HEK293 (cell line): Measurements from ENCODE around the gene RBM19.
A peak's percentile ranks its signal among the peaks of the same experiment; 100 is the strongest.

Source experiments
- CTCF ChIA-PET: fragments of 350-600 bp; formaldehyde crosslinking; extraction: SDS; loops from one replicate; lab custom pipeline; 2021; ENCODE audit warnings: antibody characterized with exemption; lab: Yijun Ruan, JAX
- POLR2A ChIA-PET: fragments of 300-600 bp; formaldehyde crosslinking; extraction: SDS; loops from one replicate; lab custom pipeline; 2020; ENCODE audit warnings: antibody characterized with exemption, inconsistent platforms; lab: Yijun Ruan, JAX
- H3K27ac ChIP-seq: fragments of 200-500 bp; sonication (Bioruptor generic); 2 replicates; pipeline ENCODE4 v1.5.1; 2014; ENCODE audit warnings: low read depth, low read length, control low read depth, inconsistent platforms; ENCODE audit errors: extremely low read depth
- H3K36me3 ChIP-seq, 2 experiments: fragments of 200-500 bp in 1 of 2; sonication (Bioruptor generic) in 1 of 2; 1 replicate in 1 of 2; 2 replicates in 1 of 2; pipeline ENCODE4 v1.5.1; 2014 to 2017; ENCODE audit warnings: inconsistent platforms in 2 of 2, low read length in 2 of 2; ENCODE audit not compliant: control insufficient read depth in 2 of 2, insufficient read depth in 1 of 2
- H3K4me1 ChIP-seq: fragments of 200-500 bp; sonication (Bioruptor generic); 2 replicates; pipeline ENCODE4 v1.5.1; 2014; ENCODE audit warnings: mild to moderate bottlenecking, low read length, inconsistent platforms; ENCODE audit not compliant: control insufficient read depth, insufficient read depth
- H3K4me3 ChIP-seq: 2 replicates; pipeline ENCODE4 v1.5.1; 2011; ENCODE audit warnings: low read depth, mild to moderate bottlenecking, control low read depth, low read length, moderate library complexity
- H3K9me3 ChIP-seq: fragments of 200-500 bp; sonication (Bioruptor generic); 2 replicates; pipeline ENCODE4 v1.5.1; 2014; ENCODE audit warnings: low read depth, low read length, inconsistent platforms; ENCODE audit not compliant: control insufficient read depth, insufficient read depth
- EGR2 ChIP-seq: fragments of 450-650 bp; formaldehyde crosslinking; IDR thresholded peaks from 2 replicates; pipeline ENCODE4 v1.5.1; 2016; ENCODE audit warnings: low read depth, missing biosample characterization, missing genetic modification characterization
- FEZF1 ChIP-seq: fragments of 450-650 bp; formaldehyde crosslinking; IDR thresholded peaks from 2 replicates; pipeline ENCODE4 v1.5.1; 2016; ENCODE audit warnings: missing biosample characterization, missing genetic modification characterization
- HIC1 ChIP-seq: fragments of 450-650 bp; formaldehyde crosslinking; IDR thresholded peaks from 2 replicates; pipeline ENCODE4 v1.5.1; 2016; ENCODE audit warnings: missing biosample characterization, missing genetic modification characterization
- HOXA7 ChIP-seq: sonication (generic); formaldehyde crosslinking; IDR thresholded peaks from 2 replicates; pipeline ENCODE4 v1.8.1; 2022; ENCODE audit warnings: missing genetic modification reagents, borderline replicate concordance
- IKZF3 ChIP-seq: fragments of 450-650 bp; IDR thresholded peaks from 2 replicates; pipeline ENCODE4 v1.5.0; 2018; ENCODE audit warnings: missing biosample characterization, mild to moderate bottlenecking, missing genetic modification characterization, moderate library complexity
- PATZ1 ChIP-seq: fragments of 450-650 bp; formaldehyde crosslinking; IDR thresholded peaks from 2 replicates; pipeline ENCODE4 v1.5.1; 2016; ENCODE audit warnings: missing biosample characterization, missing genetic modification characterization
- ZFHX2 ChIP-seq: fragments of 450-650 bp; formaldehyde crosslinking; conservative IDR thresholded peaks from 2 replicates; pipeline ENCODE4 v1.5.1; 2016; ENCODE audit warnings: missing biosample characterization, missing genetic modification characterization
- ZIC2 ChIP-seq: fragments of 450-650 bp; formaldehyde crosslinking; IDR thresholded peaks from 2 replicates; pipeline ENCODE4 v1.5.1; 2016; ENCODE audit warnings: missing biosample characterization, missing genetic modification characterization
- ZNF24 ChIP-seq: fragments of 450-650 bp; formaldehyde crosslinking; IDR thresholded peaks from 2 replicates; pipeline ENCODE4 v1.5.1; 2016; ENCODE audit warnings: missing biosample characterization, missing genetic modification characterization
- ZNF48 ChIP-seq: fragments of 450-650 bp; formaldehyde crosslinking; IDR thresholded peaks from 2 replicates; pipeline ENCODE4 v1.5.1; 2016; ENCODE audit warnings: missing biosample characterization, missing genetic modification characterization
- ZNF488 ChIP-seq: fragments of 450-650 bp; formaldehyde crosslinking; IDR thresholded peaks from 2 replicates; pipeline ENCODE4 v1.5.1; 2016; ENCODE audit warnings: missing biosample characterization, missing genetic modification characterization
- ZNF510 ChIP-seq: fragments of 450-650 bp; formaldehyde crosslinking; IDR thresholded peaks from 2 replicates; pipeline ENCODE4 v1.5.1; 2018; ENCODE audit warnings: mild to moderate bottlenecking, missing genetic modification characterization, missing biosample characterization; ENCODE audit not compliant: insufficient replicate concordance
- ZNF549 ChIP-seq: fragments of 450-650 bp; IDR thresholded peaks from 2 replicates; pipeline ENCODE4 v1.5.1; 2018; ENCODE audit warnings: missing biosample characterization, missing genetic modification characterization, mild to moderate bottlenecking, inconsistent platforms, moderate library complexity
- ZNF585B ChIP-seq: fragments of 450-650 bp; formaldehyde crosslinking; IDR thresholded peaks from 2 replicates; pipeline ENCODE4 v1.5.1; 2016; ENCODE audit warnings: missing biosample characterization, missing genetic modification characterization
- ZNF707 ChIP-seq: fragments of 450-650 bp; formaldehyde crosslinking; IDR thresholded peaks from 2 replicates; pipeline ENCODE4 v1.5.1; 2016; ENCODE audit warnings: missing biosample characterization, missing genetic modification characterization
- TF ChIP-seq, protein P1 (sequence below): fragments of 450-650 bp; formaldehyde crosslinking; IDR thresholded peaks from 2 replicates; pipeline ENCODE4 v1.5.0; 2017; ENCODE audit warnings: missing biosample characterization, missing genetic modification characterization, borderline replicate concordance

The RBM19 gene

GRCh38 chr12:113845900-113846674, 120.0 kb downstream of the RBM19 start (continued):
- TF ChIP-seq PATZ1 (tag by site-specific recombination) = no peak
- TF ChIP-seq, protein P1, sequence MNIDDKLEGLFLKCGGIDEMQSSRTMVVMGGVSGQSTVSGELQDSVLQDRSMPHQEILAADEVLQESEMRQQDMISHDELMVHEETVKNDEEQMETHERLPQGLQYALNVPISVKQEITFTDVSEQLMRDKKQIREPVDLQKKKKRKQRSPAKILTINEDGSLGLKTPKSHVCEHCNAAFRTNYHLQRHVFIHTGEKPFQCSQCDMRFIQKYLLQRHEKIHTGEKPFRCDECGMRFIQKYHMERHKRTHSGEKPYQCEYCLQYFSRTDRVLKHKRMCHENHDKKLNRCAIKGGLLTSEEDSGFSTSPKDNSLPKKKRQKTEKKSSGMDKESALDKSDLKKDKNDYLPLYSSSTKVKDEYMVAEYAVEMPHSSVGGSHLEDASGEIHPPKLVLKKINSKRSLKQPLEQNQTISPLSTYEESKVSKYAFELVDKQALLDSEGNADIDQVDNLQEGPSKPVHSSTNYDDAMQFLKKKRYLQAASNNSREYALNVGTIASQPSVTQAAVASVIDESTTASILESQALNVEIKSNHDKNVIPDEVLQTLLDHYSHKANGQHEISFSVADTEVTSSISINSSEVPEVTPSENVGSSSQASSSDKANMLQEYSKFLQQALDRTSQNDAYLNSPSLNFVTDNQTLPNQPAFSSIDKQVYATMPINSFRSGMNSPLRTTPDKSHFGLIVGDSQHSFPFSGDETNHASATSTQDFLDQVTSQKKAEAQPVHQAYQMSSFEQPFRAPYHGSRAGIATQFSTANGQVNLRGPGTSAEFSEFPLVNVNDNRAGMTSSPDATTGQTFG (tag by site-specific recombination) = no peak
- no peak for TF ChIP-seq ZIC2
- TF ChIP-seq, all 188 proteins: peak for 0

DNA sequence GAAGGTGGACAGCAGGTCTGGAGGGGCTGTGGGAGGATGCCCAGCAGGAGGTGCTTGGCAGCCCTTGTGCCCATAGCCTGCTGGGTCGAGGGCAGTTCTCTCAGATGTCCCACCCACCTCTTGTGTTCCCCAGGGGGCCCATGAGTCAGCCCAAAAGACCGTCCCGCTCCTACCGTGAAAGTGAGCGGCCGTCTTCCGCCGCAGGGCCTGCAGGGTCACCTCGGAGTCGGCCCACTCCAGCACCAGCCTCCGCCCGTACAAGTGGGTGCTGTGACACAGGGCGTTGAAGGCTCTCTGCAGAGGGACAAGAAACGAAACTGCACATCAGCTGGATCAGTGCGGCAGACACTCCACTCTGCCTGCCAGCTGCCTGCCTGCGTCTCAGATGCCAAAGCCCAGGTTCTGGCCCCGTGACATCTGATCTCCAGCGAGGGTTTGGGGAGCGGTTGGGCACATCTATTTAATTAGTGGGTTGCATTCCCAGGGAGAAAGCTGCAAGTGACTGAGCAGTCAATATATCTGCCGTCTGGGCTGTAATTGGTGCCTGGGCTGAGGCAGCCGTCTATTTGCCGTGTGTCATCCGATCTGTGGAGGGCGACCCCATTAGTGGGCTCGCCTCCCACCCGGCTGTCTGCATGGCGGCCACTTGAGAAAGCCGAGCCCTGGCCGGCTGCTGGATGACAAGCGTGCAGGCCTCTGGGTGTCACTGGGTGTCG, 121.5 kb downstream of the RBM19 start:
- no peaks in the 10 kb centered on the region for H3K9me3 ChIP-seq
- no peak overlapping the region for H3K4me3 ChIP-seq
- H3K27ac ChIP-seq = no peak overlapping the region
- no peaks in the 10 kb centered on the region for H3K4me1 ChIP-seq
- POLR2A ChIA-PET = no interaction called here
- H3K36me3 ChIP-seq = peaks cover 0 to 13% of the 10 kb centered on the region in 2 experiments; a peak in 1 of 3 replicates
- CTCF ChIA-PET = interaction anchor here (0.9 kb wide), 1 partner anchor 87 kb away, joined by 3 read pairs; no protein-coding TSS in a partner anchor
- TF ChIP-seq ZNF488 (tag by site-specific recombination) (no peak), ZIC2 (peak; percentile 62; the same call in 1 of the 2 replicates)

GRCh38 chr12:113842699-113843098, 123.4 kb downstream of the RBM19 start:
- Histone ChIP-seq H3K4me3 (no peak overlapping the region), H3K4me1 (no peaks in the 10 kb centered on the region), H3K27ac (no peak overlapping the region), H3K36me3 (peaks cover 0 to 13% of the 10 kb centered on the region in 2 experiments; a peak in 1 of 3 replicates), H3K9me3 (no peaks in the 10 kb centered on the region)
- POLR2A ChIA-PET = no interaction called here
- CTCF ChIA-PET = no interaction called here
- TF ChIP-seq FEZF1 (tag by site-specific recombination) = no peak
- no peak for TF ChIP-seq ZNF48 (tag by site-specific recombination)
- TF ChIP-seq EGR2 (tag by site-specific recombination) = peak; percentile 82
- TF ChIP-seq IKZF3 = no peak
- TF ChIP-seq ZFHX2 = peak; percentile 81
- no peak for TF ChIP-seq ZNF707 (tag by site-specific recombination)
- TF ChIP-seq ZNF585B = no peak

- Histone ChIP-seq H3K36me3 (peaks cover 0 to 13% of the 10 kb centered on the region in 2 experiments; a peak in 1 of 3 replicates), H3K27ac (no peak overlapping the region), H3K4me1 (no peaks in the 10 kb centered on the region), H3K9me3 (no peaks in the 10 kb centered on the region), H3K4me3 (no peak overlapping the region)
- TF ChIP-seq ZNF24 (tag by site-specific recombination) (no peak), ZNF549 (tag by site-specific recombination) (no peak), ZNF510 (no peak), HOXA7 (no peak), HIC1 (tag by site-specific recombination) (no peak), IKZF3 (no peak)
- CTCF ChIA-PET = no interaction called here
- POLR2A ChIA-PET = no interaction called here
These were observed 124.3 kb downstream of the RBM19 start for GRCh38 chr12:113841786-113842185.
